ENCODE measurements around the gene BRIX1.

DNA sequence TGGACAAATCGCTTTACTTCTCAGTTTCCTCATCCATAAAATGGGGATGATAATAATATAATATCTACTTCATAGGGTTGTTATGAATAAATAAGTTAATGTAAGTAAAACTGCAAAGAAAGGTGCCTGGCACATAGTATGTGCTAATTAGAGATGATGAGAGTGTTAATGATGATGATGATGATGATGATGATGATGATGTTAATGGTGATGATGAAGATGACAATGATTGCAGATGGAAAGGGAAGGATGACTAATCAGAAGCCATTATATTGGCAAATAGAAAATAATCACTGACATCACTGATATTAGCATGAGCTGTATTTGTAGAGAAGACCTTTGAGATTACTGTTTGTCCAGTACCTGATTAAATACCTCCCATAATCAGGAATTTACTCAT, 20.8 kb upstream of the BRIX1 start:
- TF ChIP-seq, protein P1, sequence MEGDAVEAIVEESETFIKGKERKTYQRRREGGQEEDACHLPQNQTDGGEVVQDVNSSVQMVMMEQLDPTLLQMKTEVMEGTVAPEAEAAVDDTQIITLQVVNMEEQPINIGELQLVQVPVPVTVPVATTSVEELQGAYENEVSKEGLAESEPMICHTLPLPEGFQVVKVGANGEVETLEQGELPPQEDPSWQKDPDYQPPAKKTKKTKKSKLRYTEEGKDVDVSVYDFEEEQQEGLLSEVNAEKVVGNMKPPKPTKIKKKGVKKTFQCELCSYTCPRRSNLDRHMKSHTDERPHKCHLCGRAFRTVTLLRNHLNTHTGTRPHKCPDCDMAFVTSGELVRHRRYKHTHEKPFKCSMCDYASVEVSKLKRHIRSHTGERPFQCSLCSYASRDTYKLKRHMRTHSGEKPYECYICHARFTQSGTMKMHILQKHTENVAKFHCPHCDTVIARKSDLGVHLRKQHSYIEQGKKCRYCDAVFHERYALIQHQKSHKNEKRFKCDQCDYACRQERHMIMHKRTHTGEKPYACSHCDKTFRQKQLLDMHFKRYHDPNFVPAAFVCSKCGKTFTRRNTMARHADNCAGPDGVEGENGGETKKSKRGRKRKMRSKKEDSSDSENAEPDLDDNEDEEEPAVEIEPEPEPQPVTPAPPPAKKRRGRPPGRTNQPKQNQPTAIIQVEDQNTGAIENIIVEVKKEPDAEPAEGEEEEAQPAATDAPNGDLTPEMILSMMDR (optimal IDR thresholded peaks at IDR 0.05 in 1 of 3, IDR thresholded peaks at IDR 0.05 in 1 of 3, conservative IDR thresholded peaks at IDR 0.05 in 1 of 3; ENCODE audit: extremely low read depth in 1 of 3, insufficient read depth in 2 of 3, low read length in 3 of 3): no peak
- no peak for TF ChIP-seq EZH2 (IDR thresholded peaks at IDR 0.05; ENCODE audit: low read length)

All from keratinocyte (primary cell).